ENCODE data around the gene CERS1.

GRCh38 chr19:18856385-18857126 is 39.4 kb downstream of the CERS1 start:
- TF ChIP-seq CTCF (IDR thresholded peaks at IDR 0.05): no peak
- no peak for TF ChIP-seq POLR2A (IDR thresholded peaks at IDR 0.05; ENCODE audit: low read length)
- TF ChIP-seq EP300 (IDR thresholded peaks at IDR 0.05): no peak
- TF ChIP-seq CEBPB (IDR thresholded peaks at IDR 0.05): no peak
- TF ChIP-seq RAD21 (conservative IDR thresholded peaks at IDR 0.05 in 1 of 2, IDR thresholded peaks at IDR 0.05 in 1 of 2): no peak
- TF ChIP-seq ESRRA (IDR thresholded peaks at IDR 0.05; ENCODE audit: borderline replicate concordance, low read length): no peak
- TF ChIP-seq CBX2 (IDR thresholded peaks at IDR 0.05; ENCODE audit: borderline replicate concordance, low read depth): no peak
- no peak for TF ChIP-seq ZFP36 (IDR thresholded peaks at IDR 0.05; ENCODE audit: borderline replicate concordance, partially characterized antibody)
